GM19455 (cell line): ENCODE measurements around the gene ZBTB40.

Experiments used
- ATAC-seq: cut with Tn5 transposase; IDR thresholded peaks from one replicate; pipeline ENCODE4 v1.9.1; 2021; ENCODE audit not compliant: unreplicated experiment

Gene ZBTB40

DNA sequence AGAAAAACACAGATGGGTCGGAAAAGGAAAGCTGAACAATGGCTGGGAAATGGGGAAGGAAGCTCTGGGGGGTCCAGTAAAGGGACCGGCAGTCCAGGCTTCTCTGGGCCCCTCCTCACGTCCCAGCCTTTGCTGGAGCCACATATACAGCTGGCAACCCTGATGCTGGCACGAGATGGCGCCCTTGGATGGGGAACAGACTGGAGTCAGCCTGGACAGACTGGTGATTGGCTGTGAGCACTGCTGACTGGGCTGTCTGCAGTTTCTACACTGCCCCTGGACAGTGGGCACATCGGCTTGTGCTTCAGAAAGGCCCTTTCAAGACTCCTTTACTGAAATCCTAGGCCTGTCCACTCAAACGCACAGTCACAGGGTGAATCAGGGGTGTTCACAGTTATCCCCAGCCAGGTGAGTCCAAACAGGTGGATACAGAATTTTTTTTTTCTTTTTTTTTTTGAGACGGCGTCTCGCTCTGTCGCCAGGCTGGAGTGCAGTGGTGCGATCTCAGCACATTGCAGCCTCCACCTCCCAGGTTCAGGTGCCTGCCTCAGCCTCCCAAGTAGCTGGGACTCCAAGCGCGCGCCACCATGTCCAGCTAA, 31.1 kb upstream of the ZBTB40 start:
- ATAC-seq: no peak

DNA sequence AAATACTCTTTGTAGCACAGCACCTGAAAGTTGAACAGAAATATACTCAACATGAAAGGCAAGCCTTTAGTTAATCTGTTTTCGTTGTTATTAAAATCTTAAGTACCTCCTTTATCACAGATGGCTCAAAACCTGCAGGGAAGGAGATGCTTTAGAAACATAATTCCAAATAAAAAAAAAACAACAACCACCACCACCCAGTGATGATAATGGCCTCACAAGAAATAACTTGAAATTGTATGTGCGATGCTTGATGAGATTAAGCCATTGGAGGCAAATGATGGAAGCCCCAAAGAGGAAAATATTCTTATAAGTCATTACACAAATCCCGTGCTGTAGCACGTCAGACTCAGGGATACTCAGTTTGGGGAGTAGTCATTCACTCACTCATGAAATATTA, 24.9 kb upstream of the ZBTB40 start:
- ATAC-seq: no peak

DNA sequence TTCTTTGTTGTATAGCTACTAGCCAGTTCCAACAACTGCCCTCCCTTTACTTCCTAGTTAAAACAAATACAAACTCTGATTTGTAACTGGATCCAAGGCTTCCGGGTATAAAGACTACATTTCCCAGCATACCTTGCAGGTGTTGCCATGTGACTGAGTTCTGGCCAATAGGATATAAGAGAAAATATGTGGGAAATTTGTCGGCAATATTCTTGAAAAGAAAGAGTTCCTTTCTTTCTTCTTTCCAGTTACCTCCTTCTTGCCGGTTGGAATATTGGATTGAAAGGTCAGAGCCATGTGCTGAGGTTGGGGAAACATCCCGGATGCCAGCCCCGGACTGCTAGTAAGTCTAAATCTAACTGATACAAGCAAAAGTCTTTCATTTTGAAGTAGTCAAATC, 23.0 kb upstream of the ZBTB40 start:
- ATAC-seq: no peak

DNA sequence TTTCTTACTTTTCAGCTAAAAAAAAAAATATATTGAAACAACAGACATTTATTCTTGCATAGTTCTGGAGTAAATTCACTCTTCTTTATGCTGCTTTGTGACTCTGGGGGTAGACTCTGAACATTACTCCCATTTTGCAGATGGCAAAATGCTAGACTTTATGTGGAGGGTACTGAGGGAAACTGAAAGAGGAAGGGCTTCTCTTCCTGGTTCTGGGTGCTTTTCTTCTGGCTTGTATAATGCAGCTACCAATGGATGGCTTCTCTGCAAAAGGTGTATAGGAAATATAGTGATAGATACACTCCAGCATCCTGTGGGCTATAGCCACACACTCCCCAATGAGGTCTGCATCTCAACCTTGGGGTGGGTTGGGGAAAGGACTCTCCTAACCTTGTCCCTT, 19.7 kb upstream of the ZBTB40 start:
- ATAC-seq: no peak

DNA sequence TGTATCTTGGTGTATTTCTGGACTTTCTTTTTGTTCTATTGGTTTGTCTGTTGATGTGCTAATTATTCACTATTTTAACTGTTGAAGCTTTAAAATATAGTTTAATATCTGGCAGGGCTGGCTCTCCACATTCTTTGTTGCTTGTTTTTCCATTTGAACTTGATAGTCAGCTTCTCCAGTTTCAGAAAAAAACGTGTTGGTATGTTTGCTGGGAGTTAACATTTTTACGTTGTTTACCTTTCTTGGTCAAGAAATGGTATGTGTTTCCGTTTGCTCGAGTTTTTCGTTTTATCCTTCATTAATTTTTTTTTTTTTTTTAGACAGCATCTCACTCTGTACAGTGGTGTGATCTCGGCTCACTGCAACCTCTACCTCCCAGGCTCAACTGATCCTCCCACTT, 16.9 kb upstream of the ZBTB40 start:
- no peak for ATAC-seq

DNA sequence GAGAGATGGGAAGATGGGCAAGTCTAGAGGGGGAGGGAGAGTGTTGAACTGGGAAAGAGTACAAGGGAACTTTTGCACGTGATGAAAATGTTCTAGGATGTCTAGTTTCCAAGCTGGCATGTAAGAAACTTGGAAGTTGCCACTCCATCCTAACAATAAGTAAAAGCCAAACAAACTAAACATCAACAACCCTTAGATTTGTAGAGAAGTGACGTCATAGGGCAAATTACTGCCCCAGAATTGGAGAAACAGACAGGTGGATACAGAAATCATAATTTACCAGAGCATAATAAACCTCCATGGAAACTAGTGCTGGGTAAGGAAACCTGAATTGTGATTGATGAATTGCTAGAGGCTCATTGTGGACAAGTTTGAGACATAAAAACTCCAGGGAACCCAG, 14.7 kb upstream of the ZBTB40 start:
- ATAC-seq: no peak

DNA sequence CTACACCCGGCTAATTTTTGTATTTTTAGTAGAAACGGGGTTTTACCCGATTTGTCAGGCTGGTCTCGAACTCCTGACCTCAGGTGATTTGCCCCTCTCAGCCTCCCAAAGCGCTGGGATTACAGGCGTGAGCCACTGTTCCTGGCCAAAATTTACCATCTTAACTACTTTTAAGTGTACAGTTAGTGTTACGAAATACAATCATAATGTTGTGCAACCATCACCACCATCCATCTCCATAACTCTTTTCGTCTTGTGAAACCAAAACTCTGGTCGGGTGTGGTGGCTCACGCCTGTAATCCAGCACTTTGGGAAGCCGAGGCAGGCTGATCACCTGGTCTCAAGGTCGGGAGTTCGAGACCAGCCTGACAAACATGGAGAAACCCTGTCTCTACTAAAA, 14.1 kb upstream of the ZBTB40 start:
- no peak for ATAC-seq

DNA sequence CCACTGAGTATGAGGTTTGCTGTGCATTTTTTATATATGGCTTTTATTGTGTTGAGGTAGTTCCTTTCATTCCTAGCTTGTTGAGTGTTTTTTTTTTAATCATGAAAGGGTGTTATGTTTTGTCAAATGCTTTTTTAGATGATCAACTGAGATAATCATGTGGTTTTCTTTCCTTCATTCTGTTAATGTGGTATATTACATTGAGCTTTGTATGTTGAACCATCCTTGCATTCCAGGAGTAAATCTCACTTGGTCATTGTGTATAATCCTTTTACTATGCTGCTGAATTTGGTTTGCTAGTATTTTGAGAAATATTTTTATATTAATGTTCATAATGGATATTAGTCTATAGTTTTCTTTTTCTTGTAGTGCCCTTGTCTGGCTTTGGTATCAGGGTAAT, 11.1 kb upstream of the ZBTB40 start:
- no peak for ATAC-seq

DNA sequence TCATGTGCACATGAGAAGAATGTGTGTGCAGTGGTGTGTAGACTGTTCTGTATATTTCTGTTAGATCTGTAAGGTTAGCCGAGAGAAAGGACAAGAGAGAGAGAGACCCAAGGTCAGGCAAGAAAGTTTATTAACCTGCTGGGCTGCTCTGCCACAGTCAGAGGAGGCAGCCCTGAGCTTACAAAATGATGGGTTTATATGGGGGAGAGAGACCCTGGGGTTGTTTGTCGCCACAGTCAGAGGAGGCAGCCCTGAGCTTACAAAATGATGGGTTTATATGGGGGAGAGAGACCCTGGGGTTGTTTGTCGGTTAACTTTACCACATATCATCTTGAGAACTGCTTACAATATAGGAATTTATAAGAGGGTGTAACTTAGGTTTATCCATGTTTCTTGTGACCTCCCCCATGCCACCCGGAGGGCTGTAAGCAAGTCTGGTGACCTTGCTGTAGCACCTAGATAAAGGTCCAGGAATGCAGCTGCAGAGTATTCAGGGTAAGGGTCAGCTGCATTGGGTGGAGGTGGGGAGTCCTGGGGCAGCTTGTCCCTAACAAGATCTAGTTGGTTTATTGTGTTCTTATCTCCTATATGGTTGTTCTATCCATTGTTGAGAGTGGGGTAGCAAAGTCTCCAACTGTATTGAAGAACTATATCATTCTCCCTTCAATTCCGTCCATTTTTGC, 9.3 kb upstream of the ZBTB40 start:
- ATAC-seq: no peak

DNA sequence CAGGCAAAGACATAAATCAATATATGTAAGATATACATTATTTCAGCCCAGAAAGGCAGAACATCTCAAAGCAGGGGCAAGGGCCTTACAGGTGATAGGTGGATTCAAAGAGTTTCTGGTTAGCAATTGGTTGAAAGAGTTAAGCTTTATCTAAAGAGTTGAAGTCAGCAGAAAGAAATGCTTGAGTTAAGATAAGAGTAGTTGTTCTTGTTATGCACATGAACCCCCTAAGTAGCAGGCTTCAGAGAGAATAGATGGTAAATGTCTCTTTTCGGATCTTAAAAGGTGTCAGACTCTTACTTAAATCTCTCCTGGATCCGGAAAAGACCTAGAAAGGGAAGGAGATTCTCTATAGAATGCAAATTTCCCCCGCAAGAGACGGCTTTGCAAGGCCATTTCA, 8.3 kb upstream of the ZBTB40 start:
- no peak for ATAC-seq

DNA sequence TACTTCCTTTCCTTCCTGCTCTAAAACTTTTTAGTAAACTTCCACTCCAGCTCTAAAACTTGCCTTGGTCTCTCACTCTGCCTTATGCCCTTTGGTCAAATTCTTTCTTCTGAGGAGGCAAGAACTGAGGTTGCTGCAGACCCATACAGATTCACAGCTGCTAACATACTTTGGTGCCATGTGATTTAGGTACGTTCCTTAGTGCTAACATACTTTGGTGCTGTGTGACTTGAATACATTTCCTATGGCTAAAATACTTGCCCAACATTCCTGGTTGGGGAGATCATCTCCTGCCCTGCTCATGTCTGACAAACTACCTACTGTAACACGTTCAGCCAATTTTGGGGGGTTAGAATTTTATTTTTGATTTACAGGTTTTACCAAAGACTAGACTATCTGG, 6.8 kb upstream of the ZBTB40 start:
- no peak for ATAC-seq

DNA sequence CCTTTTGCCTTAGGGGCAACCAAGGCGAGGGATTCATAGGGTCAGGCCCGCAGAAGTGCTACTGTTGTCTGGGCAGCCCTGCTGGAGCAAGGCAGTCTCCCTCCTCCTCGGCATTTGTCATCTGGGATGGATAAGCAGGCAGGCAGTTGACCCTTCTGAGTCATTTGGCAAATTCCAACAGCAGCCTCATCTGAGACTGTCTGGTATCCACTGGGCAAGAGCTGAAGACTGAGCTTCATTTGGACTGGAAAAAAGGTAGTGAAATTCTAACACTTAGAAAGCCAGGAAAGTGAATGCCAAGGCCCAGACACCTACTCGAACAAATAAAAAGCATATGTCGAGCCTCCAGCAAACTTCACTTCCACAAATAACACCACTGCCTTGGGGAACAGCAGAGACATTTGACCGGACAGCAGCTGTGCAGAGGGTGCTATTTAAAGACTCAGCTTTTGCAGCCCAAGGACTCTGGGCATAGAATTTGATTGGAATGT, 4.0 kb upstream of the ZBTB40 start:
- ATAC-seq: no peak

DNA sequence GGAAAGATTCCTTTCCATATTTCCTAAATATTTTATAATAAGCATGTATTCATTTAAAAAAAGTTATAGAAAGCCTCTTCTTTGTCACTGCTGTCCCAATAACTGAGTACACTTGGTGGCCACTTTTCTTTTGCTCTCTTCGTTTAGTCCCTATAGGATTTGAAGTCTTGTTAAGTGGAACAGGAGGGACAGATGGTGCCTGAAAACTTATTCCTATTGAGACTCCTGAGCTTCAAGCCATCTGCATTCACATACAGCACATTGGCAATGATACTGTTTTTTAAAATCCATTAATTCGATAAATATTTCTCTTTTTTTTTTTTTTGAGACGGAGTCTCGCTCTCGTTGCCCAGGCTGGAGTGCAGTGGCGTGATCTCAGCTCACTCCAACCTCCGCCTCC, 2.0 kb upstream of the ZBTB40 start:
- ATAC-seq: no peak

DNA sequence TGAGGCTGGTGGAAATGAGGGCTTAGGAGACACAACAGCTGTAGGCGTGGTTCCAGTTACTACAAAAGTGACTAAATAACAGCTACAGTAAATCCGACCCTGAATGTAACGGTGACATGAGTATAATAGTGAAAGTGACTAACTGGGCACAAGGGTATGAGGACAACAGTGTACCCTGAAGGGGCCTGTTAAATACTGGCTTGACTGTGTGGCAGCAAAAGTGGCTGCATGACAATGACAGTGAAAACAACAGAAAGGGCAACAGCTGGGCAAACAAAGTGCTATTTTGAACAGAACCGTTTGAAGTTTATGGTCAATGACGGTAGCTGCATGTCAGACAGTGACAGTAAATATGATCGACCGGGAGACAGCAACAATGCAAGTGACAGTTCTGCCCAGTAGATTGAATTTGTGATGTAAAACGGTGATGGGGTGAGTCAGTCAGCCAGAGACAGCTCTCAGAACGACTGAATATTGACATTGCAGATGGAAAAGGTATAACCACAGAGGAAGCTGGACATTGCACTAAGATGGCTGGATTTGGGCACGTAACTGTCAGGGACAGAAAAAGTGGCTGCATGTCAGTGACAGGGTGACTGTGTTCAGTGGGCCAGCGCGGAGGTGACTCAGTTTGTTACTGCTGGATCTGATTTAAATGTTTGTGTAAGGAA, 1.2 kb upstream of the ZBTB40 start:
- ATAC-seq: no peak

DNA sequence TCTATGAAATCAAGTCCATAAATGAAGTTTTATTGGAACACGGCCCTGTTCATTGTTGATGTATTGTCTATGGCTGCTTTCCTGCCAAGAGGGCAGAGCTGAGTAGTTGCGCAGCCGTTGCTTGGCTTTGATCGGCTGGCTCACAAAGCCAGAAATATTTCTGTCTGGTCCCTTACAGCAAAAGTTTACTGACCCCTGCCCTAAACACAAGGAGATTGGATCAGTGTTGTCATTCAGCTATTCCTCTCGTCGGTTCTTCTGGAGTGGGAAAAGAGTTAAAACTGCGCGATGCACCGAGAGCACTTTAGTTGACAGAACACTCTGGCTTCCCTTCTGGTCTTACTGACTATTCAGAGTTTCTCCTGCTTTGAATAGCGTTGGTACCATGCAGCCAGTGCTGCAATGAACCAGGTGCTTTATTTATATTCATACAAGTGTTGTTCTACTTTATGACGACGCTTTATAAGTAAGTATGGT, 868 bp downstream of the ZBTB40 start:
- peak; percentile 23 for ATAC-seq

DNA sequence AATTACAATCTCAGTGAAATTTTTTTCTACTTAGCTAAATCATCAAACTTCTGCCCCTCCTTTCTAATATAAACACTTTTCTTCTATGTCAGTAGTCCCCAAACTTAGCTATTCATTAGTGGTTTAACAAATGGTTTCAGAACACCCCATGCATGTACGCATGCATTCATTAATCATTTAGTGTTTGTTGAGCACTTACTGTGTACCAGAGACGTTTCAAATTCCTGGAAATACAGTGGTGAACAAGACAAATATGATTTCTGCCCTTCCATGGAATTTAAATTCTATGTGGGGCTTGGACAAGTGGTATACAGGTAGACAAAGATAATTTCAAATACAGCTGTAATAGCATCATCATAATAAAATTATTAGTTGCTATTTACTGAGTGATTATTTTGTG, 1.5 kb downstream of the ZBTB40 start:
- ATAC-seq: no peak

DNA sequence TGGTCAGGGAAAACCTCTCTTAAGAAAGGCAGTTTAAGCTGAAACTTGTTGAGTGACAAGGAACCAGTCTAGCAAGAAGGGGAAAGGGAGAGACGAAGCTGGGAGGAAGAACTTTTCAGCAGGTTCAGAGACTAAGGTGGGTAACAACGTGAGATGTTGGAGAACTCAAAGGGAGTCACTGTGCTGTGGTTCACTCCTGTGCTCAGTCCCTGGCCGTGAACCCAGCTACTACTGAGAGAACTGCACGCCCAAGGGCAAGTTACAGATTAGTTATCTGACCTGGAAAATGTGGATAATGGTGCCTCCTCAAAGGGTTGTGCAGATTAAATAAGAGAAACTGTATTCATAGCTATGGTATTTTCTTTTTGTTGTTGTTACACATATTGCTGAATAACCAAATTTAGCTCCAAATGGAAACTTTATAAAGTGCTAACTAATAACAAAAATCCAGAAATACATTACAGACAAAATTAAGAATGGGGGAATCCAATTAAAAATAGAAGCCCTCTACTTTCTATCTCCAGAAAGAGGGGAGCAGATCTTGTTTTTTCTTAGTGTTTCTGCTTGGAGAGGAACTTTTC, 2.9 kb downstream of the ZBTB40 start:
- ATAC-seq: no peak

DNA sequence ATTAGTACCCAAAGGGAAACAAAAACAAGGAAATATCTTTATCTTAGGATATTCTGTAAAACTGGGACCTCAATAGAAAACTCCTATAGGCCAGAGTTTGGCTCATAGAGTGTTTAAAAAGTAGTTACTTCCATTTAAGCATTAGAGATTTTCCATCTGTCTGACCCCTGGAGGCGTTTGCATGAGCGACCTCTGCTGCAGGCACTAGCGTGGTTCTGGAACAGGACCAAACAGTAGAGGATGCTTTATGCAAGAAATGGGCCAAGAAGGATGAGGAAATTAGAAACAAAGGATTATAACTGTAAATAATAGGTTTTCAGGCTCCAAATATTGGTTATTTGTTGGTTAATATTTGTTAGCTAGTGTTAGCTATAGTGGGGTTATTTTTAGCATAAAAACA, 5.7 kb downstream of the ZBTB40 start:
- no peak for ATAC-seq

DNA sequence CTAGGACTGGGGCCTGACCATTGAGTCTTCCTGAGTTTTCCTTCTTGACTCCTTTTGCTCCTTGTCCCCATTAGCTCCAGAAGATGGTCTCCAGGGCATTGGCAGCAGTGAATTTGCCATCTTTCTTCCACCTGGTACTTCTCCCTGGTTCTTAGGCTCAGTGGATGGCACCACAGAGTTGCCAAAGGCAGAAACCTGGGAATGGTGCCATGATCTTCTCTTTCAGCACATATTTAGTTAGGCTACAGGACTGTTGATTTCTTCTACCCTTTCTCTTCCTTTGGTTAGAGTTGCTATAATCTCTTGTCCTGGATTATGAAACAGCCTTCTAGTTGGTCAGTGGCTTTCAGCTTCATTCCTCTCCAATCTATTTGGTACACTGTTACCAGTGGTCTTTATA, 6.2 kb downstream of the ZBTB40 start:
- ATAC-seq: no peak

DNA sequence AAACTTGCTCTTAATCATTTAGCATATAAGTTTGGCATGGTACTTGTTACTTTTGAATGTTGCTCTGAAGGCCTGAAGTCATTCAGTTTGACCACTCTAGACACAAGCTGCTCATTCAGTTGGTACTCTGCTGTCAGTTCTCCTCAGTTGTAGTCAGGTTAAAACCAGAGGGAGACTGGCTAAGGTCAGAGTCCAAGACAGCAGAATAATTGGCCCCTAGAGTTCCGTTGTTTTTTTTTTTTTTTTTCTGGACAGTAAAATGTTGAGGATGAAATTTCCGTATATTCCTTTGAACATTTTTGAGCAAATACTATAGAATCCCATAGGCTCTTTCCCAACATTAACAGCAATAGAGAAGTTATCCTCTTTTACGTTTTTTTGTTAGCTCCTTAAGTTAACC, 9.4 kb downstream of the ZBTB40 start:
- no peak for ATAC-seq

DNA sequence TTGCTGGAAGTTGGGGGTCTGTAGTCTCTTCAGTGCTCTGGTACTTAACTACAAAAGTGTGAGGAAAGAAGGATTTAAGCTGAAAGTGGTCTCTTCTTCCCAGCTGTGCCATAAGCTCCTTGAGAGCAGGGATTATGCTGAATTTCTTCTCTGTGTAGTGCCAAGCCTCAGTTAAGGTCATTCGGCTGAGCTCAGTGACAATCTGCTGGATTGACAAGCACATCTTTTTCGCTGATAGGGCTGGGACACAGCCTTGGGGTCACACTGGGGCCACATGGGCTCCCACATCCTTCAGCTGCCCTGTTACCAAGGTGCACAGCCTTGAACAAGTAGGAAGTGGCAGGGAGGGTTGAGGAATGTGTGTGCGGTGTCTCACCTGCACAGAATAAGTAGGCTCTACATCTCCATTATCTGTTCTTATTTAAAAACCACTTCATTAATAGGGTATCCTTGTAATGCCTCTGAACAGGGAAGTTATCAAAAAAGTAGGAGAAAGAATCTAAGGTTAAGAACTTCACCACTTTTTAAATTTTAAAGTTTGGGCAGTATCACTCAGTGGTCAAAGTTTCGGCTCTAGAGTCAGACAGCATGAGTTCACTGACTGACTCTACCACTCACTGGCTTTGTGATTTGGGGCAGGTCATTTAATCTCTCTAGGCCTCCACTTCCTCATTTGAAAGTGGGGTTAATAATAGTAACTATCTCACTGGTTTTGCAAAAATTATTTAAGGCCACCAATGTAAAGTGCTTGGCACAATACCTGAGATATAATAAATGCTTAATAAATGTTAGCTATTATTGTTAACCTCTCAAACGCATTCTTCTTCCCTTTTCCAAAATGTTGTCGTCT, 10.3 kb downstream of the ZBTB40 start:
- no peak for ATAC-seq
